Kidney glomerular epithelial cell (primary cell): ENCODE measurements around the gene ATP9A.
A peak's percentile ranks its signal among the peaks of the same experiment; 100 is the strongest.
"Not testable (repeated sequence)": the region's sequence is repeated elsewhere in the genome, so short reads cannot be mapped to it uniquely, and the experiment has no call there.

ENCODE experiments used
- DNase-seq: peaks from one replicate; lab custom pipeline; 2025; lab: John Stamatoyannopoulos, UW

Gene ATP9A

DNA sequence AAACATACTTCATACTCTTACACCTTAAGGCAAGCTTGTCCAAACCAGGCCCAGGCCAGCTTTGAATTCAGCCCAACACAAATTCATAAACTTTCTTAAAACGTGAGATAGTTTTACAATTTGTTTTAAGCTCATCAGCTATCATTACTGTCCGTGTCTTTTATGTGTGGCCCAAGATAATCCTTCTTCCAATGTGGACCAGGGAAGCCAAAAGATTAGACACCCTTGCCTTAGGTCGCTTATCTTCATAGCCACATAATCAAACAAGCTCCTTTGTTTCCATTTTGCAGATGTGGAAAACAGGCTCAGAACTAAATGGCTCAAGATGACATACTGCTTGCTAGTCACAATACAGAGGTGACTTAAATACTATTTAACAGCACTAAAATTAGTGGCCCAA lies 28.1 kb upstream of the ATP9A start:
- no peak for DNase-seq

- no peak for DNase-seq
These were observed 24.8 kb upstream of the ATP9A start for GRCh38 chr20:51792960-51793359.

DNA sequence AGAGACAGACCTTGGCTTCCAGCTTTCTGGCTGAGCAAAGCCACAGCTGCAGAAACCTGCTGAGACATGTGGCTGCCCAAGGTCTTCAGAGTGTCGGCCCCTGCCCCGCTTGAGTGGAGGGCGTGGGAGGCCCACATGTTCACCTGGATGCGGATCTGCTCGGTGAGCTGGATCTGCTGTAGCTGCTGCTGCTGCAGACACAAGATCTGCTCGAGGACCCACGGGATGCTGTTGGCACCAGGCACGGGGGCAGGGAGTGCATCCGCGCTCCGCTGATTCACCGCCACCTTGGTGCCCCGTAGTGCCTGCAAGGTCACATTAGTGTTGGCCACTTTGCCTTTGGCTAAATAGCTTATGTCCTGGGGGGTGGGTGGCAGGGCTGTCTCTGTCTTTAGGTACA lies 23.4 kb upstream of the ATP9A start:
- no peak for DNase-seq

DNA sequence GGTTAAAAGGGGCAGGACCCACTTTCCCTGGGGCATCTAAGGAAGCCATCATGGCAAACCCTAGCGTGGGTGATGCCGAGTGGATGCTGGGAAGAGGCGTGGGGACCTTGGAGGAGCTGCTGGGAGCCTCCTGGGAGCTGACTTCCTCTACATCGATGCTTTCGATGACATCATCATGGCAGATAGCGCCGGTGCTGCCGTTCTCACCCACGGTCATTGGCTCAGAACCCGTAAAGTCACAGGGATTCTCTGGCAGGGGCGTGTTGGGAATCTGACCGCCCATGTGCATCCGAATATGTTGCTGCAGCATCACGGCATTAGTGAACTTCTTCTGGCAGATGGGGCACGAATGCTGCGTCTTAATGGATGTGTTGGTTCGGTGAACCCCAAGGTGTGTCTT lies 22.1 kb upstream of the ATP9A start:
- DNase-seq: no peak

GRCh38 chr20:51789434-51789833 lies 21.2 kb upstream of the ATP9A start:
- no peak for DNase-seq

- DNase-seq: no peak
These were observed 20.6 kb upstream of the ATP9A start for GRCh38 chr20:51788822-51789221.

DNA sequence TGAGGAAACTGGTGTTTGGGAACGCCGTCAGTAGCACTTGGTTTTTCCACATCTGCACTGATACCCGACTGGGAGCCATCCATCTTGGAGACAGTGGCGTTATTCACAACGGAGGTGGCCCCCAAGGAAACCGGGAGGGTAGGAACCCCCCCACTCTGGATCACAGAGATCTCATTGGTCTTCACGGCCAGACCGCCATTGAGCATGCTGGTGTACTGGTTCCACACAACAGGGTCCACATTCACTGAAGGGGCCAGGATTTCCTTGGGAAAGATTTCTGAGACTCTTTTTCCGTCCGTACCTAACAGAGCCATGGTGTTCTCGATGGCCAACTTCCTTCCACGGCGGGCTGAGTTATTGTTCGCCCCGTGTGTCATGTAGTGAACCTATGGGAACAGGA lies 16.1 kb upstream of the ATP9A start:
- DNase-seq: no peak

- DNase-seq: not testable (repeated sequence)
These were observed 10.1 kb upstream of the ATP9A start for GRCh38 chr20:51778229-51778759.

GRCh38 chr20:51775241-51775640 lies 7.1 kb upstream of the ATP9A start:
- no peak for DNase-seq

DNA sequence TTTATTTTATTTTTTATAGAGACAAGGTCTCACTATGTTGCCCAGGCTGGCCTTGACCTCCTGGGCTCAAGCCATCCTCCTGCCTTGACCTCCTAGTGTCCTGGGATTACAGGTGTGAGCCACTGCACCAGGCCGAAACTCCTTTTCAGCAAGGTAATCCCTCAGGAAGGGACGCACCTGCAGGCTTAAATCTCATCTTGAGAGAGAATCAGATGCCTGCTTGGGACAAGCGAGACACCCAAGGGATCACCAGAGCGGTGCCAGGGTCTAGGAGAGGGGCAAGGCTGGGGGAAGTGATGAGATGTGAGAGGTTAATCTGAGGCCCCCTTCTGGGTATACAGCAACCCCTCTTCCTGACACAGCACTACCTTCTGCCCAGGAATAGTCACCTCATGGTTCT lies 4.0 kb upstream of the ATP9A start:
- no peak for DNase-seq

- DNase-seq: no peak
These were observed 1.9 kb upstream of the ATP9A start for GRCh38 chr20:51769976-51770615.

- DNase-seq: no peak
These were observed 748 bp upstream of the ATP9A start for GRCh38 chr20:51768759-51769517.

GRCh38 chr20:51766994-51767866 lies 960 bp downstream of the ATP9A start:
- peak; percentile 72 for DNase-seq

DNA sequence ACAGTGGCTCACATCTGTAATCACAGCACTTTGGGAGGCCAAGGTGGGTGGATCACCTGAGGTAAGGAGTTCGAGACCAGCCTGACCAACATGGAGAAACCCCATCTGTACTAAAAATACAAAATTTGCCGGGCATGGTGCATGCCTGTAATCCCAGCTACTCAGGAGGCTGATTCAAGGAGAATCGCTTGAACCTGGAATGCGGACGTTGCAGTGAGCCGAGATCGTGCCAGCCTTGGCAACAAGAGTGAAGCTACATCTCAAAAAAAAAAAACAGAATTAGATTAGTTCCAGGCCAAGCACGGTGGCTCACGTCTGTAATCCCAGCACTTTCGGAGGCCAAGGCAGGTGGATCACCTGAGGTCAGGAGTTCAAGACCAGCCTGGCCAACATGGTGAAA lies 2.8 kb downstream of the ATP9A start:
- not testable (repeated sequence) for DNase-seq

DNA sequence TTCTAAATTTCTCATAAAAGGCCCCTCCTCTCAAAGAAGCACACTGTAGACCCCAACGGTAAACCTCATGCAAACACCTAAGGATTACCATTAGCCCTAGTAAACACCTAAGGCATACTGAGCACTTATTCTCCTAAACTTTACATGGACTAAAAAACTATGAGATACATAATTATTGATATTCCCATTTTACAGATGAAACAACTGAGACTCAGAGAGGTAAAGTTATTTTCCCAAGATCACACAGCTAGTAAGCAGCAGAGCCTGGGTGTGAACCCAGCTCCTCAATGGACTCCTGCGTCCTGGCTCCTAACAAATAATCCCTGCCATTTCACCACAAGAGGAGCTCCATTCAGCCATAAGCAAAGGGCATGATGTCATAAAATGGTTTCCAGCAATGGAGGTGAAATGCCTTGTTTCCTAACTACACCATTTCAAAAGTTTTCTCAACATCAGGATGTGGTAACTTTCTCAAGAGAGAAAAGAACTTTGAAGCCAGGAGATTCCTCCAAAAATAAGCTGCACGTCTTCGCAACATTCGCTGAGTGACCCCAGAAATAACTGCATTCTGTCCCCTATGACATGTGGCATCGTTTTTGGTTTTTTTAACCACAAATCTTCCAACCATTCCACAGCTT lies 4.1 kb downstream of the ATP9A start:
- DNase-seq: no peak

GRCh38 chr20:51760905-51761546 lies 7.2 kb downstream of the ATP9A start:
- peak; percentile 24 for DNase-seq

DNA sequence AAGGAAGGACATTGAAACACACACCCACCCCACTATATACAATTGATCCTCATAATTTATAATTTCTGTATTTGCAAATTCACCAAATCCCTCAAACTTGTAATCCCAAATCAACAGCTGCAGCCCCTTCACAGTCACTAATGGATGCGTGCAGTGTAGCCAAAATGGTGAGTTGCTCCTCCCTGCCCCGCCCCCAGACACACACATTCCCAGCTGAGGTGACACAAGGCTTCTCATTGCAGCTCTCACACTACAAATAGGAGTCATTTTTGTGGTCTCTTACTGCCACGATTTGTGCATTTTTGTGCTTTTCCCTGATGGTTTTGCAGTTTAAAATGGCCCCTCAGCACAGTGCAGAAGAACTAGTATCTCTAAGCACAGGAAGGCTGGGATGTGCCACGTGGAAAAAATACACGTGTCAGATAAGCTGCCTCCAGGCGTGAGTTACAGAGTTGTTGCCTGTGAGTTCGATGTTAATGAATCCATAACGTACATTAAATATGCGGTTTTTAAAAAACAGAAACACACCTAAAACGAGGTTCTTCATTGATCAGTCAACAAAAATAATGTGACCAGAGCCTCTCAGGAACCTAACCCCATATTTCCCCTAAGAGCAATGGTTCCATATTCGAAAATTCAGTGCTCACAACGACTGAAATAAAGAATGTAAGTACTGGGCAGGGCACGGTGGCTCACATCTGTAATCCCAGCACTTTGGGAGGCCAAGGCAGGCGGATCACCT lies 8.2 kb downstream of the ATP9A start:
- no peak for DNase-seq

- no peak for DNase-seq
These were observed 9.1 kb downstream of the ATP9A start for GRCh38 chr20:51758978-51759544.

- DNase-seq: no peak
These were observed 11.0 kb downstream of the ATP9A start for GRCh38 chr20:51757226-51757625.

DNA sequence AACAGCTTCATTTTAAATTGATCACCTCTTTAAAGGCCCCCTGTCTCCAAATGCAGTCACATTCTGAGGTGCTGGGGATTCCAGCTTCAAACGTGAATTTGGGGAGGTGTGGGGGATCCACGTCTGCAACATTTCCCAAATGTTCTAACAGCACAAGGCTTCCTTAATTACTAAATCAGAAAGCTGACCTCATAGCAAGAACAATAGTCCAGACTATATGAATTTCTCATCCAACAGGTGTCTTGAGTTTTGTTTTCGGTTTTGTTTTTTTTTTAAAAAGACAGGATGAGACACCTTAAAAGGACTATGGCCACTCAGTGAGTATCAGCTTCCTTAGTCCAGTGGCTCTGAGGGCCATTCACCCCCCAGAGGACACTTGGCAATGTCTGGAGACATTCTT lies 11.5 kb downstream of the ATP9A start:
- no peak for DNase-seq
